Measurements from ENCODE around the gene OLFML2A. TPM values are rescaled to one million over a fixed set of nuclear protein-coding genes. Genes with fewer than 3 reads are reported as not detected.
A peak's percentile ranks its signal among the peaks of the same experiment; 100 is the strongest.

OLFML2A gene
- total RNA-seq, 1 experiment from 2014 or later = 6.7 TPM

- CTCF ChIA-PET = interaction anchor here (1.5 to 2.1 kb wide), 3 partner anchors 10 to 216 kb away, joined by 7 to 8 read pairs (median 8); no protein-coding TSS in a partner anchor
- peaks cover 76% of the 10 kb centered on the region for H3K4me1 Mint-ChIP-seq
- no peaks in the 10 kb centered on the region for H3K9me3 Mint-ChIP-seq
- DNase-seq (ENCODE audit: low spot score) (no peak), ATAC-seq (no peak)
- H3K36me3 Mint-ChIP-seq = no peaks in the 10 kb centered on the region
- no peak overlapping the region for H3K27ac Mint-ChIP-seq
- no peak overlapping the region for H3K4me3 Mint-ChIP-seq
- H3K27me3 Mint-ChIP-seq (ENCODE audit: low read depth) = no peaks in the 10 kb centered on the region
- TF ChIP-seq ZNF416 (CRISPR knock-in tag; IDR thresholded peaks at IDR 0.05) (no peak), NFATC4 (CRISPR knock-in tag; IDR thresholded peaks at IDR 0.05) (no peak), ZNF317 (CRISPR knock-in tag; IDR thresholded peaks at IDR 0.05; ENCODE audit: borderline replicate concordance, low read depth) (no peak), SMAD3 (CRISPR knock-in tag; IDR thresholded peaks at IDR 0.05; ENCODE audit: borderline replicate concordance) (no peak), KAT7 (CRISPR knock-in tag; IDR thresholded peaks at IDR 0.05; ENCODE audit: borderline replicate concordance) (no peak), ZNF532 (CRISPR knock-in tag; IDR thresholded peaks at IDR 0.05; ENCODE audit: borderline replicate concordance) (no peak), ATF1 (CRISPR knock-in tag; IDR thresholded peaks at IDR 0.05) (no peak), PRDM15 (CRISPR knock-in tag; IDR thresholded peaks at IDR 0.05) (no peak), JUN (CRISPR knock-in tag; IDR thresholded peaks at IDR 0.05) (no peak), FOXK1 (CRISPR knock-in tag; IDR thresholded peaks at IDR 0.05) (no peak), EMX1 (CRISPR knock-in tag; IDR thresholded peaks at IDR 0.05) (no peak)
- POLR2A ChIA-PET = no interaction called here
These were observed 24.0 kb upstream of the OLFML2A start for GRCh38 chr9:124752967-124753366.

GRCh38 chr9:124754289-124754688 lies 22.6 kb upstream of the OLFML2A start:
- H3K36me3 Mint-ChIP-seq = no peaks in the 10 kb centered on the region
- ATAC-seq (peak; percentile 34; the same call in 1 of the 2 replicates), DNase-seq (ENCODE audit: low spot score) (no peak)
- CTCF ChIA-PET = interaction anchor here (0.6 to 2.1 kb wide), 8 partner anchors 11 to 218 kb away, joined by 3 to 8 read pairs (median 3); no protein-coding TSS in a partner anchor
- no peak for TF ChIP-seq SOX15 (CRISPR knock-in tag; IDR thresholded peaks at IDR 0.05)
- TF ChIP-seq SMAD3 (CRISPR knock-in tag; IDR thresholded peaks at IDR 0.05; ENCODE audit: borderline replicate concordance) = no peak
- TF ChIP-seq RORB (CRISPR knock-in tag; IDR thresholded peaks at IDR 0.05) = no peak
- no peak for TF ChIP-seq CDX4 (CRISPR knock-in tag; IDR thresholded peaks at IDR 0.05; ENCODE audit: borderline replicate concordance)
- no peak for TF ChIP-seq IRF1 (CRISPR knock-in tag; IDR thresholded peaks at IDR 0.05)
- no peak for TF ChIP-seq ERG (CRISPR knock-in tag; IDR thresholded peaks at IDR 0.05)
- no peak for TF ChIP-seq SMAD4 (CRISPR knock-in tag; IDR thresholded peaks at IDR 0.05)
- no peak for TF ChIP-seq JUN (CRISPR knock-in tag; IDR thresholded peaks at IDR 0.05)
- TF ChIP-seq ZNF416 (CRISPR knock-in tag; IDR thresholded peaks at IDR 0.05) = no peak
- no peak for TF ChIP-seq CTCF (IDR thresholded peaks at IDR 0.05)
- TF ChIP-seq NFYB (CRISPR knock-in tag; conservative IDR thresholded peaks at IDR 0.05; ENCODE audit: low read depth) = no peak
- TF ChIP-seq SP1 (CRISPR knock-in tag; conservative IDR thresholded peaks at IDR 0.05) = no peak
- H3K9me3 Mint-ChIP-seq = no peaks in the 10 kb centered on the region
- H3K4me1 Mint-ChIP-seq = peaks cover 84% of the 10 kb centered on the region
- POLR2A ChIA-PET = no interaction called here
- no peak overlapping the region for H3K27ac Mint-ChIP-seq
- peak overlapping the region; percentile 27 for H3K4me3 Mint-ChIP-seq
- H3K27me3 Mint-ChIP-seq (ENCODE audit: low read depth) = no peaks in the 10 kb centered on the region

All from WTC11 (cell line).